Neural progenitor cell (in vitro differentiated cells): Measurements from ENCODE around the gene KLHL26. TPM values are rescaled to one million over a fixed set of nuclear protein-coding genes. Genes with fewer than 3 reads are reported as not detected.

Experiments
- DNase-seq: peaks from one replicate; pipeline ENCODE4 v3.0.0-alpha.2; 2016; ENCODE audit warnings: low spot score
- H2AFZ ChIP-seq: fragments of 200-600 bp; sonication (generic); replicated peaks from 2 replicates; pipeline ENCODE4 v1.6.1; 2016; ENCODE audit warnings: antibody characterized with exemption
- H3F3A ChIP-seq: fragments of 200-600 bp; sonication (generic); 2 replicates; pipeline ENCODE4 v1.6.1; 2016; ENCODE audit warnings: antibody characterized with exemption, low read depth
- H3K27ac ChIP-seq: fragments of 200-600 bp; sonication (generic); 2 replicates; pipeline ENCODE4 v1.5.1; 2016; ENCODE audit warnings: mild to moderate bottlenecking
- H3K27me3 ChIP-seq: fragments of 200-600 bp; sonication (generic); 2 replicates; pipeline ENCODE4 v1.6.1; 2016; ENCODE audit warnings: mild to moderate bottlenecking, moderate library complexity
- H3K36me3 ChIP-seq: fragments of 200-600 bp; sonication (generic); 2 replicates; pipeline ENCODE4 v1.5.1; 2016
- H3K4me1 ChIP-seq: fragments of 200-600 bp; sonication (generic); 2 replicates; pipeline ENCODE4 v1.6.1; 2016; ENCODE audit warnings: mixed run types
- H3K4me2 ChIP-seq: fragments of 200-600 bp; sonication (generic); 2 replicates; pipeline ENCODE4 v1.6.1; 2016
- H3K4me3 ChIP-seq: fragments of 200-600 bp; sonication (generic); 2 replicates; pipeline ENCODE4 v1.5.1; 2016
- H3K79me2 ChIP-seq: fragments of 200-600 bp; sonication (generic); 2 replicates; pipeline ENCODE4 v1.6.1; 2016; ENCODE audit warnings: low read depth
- H3K9ac ChIP-seq: fragments of 200-600 bp; sonication (generic); 2 replicates; pipeline ENCODE4 v1.6.1; 2016
- H3K9me3 ChIP-seq: fragments of 200-600 bp; sonication (generic); 2 replicates; pipeline ENCODE4 v1.5.1; 2016; ENCODE audit warnings: low read depth
- H4K20me1 ChIP-seq: fragments of 200-600 bp; sonication (generic); 2 replicates; pipeline ENCODE4 v1.6.1; 2016; ENCODE audit warnings: low read depth
- H3K27ac Mint-ChIP-seq: 3 replicates; pipeline ENCODE4 v1.8.0; 2021; ENCODE audit warnings: mixed read lengths
- H3K27me3 Mint-ChIP-seq: 2 replicates; pipeline ENCODE4 v1.8.0; 2022; ENCODE audit warnings: low read depth, mild to moderate bottlenecking, inconsistent platforms, moderate library complexity, mixed read lengths; ENCODE audit not compliant: insufficient read depth
- H3K36me3 Mint-ChIP-seq: 3 replicates; pipeline ENCODE4 v1.8.0; 2021; ENCODE audit warnings: mixed read lengths
- H3K4me1 Mint-ChIP-seq: 3 replicates; pipeline ENCODE4 v1.8.0; 2021; ENCODE audit warnings: mixed read lengths
- H3K4me3 Mint-ChIP-seq: 3 replicates; pipeline ENCODE4 v1.8.0; 2021; ENCODE audit warnings: mild to moderate bottlenecking, moderate library complexity, mixed read lengths
- H3K9me3 Mint-ChIP-seq: 3 replicates; pipeline ENCODE4 v1.8.0; 2020; ENCODE audit warnings: mixed read lengths
- EZH2 ChIP-seq: fragments of 200-600 bp; sonication (generic); IDR thresholded peaks from 2 replicates; pipeline ENCODE4 v1.6.1; 2017; ENCODE audit warnings: antibody characterized with exemption, mild to moderate bottlenecking, moderate library complexity
- EZH2phosphoT487 ChIP-seq: fragments of 200-600 bp; sonication (generic); IDR thresholded peaks from 2 replicates; pipeline ENCODE4 v1.6.1; 2017; ENCODE audit warnings: antibody characterized with exemption
- total RNA-seq: library from RNA; depleted of rRNA; stranded (reverse); fragments of >200 nt; gene quantifications from 2 replicates; pipeline ENCODE4 v1.2.3, GENCODE V29; 2015; ENCODE audit warnings: low replicate concordance
- TF ChIP-seq, protein P1 (sequence below): fragments of 200-600 bp; sonication (generic); IDR thresholded peaks from 2 replicates; pipeline ENCODE4 v1.5.1; 2017; ENCODE audit warnings: antibody characterized with exemption, mild to moderate bottlenecking

KLHL26 gene
- total RNA-seq, 1 donor from 2014 or later: 5.8 TPM

DNA sequence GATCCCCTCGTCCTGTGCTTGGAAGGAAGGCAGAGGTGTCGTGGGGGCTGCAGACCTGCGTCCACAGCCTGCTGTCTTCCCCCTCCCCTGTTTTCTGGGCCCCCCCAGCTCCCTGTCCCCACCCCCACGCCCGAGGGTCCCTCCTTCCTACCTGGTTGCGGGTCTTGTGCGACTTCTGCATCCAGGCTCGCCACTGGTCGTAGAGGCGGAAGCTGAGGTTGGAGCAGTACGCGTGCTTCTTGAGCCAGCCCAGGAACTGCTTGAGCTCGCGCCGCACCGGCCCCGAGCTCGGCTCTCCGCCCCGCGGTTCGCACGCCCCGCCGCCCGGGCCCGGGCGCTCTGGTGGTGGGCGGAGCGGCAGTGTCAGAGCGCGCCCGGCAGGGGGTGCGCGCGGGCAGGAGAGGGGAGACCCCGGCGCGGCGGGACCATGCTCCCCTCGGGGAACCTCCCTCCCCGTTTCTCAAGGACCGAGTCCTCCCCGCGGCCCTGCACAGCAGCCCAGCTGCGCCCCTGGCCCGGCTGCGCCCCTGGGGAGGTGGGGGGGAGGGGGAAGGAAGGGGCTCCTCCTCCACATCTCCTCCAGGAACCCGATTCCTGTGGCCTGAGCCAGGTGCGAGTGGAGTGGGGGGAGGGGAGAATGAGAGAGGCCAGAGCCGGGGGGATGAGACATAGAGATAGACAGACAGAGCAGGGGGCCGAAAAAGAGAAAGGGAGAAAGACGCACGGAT, 42.6 kb upstream of the KLHL26 start:
- H3K27me3 Mint-ChIP-seq: peaks cover 15% of the 10 kb centered on the region
- Histone ChIP-seq H4K20me1 (peaks cover 11% of the 10 kb centered on the region), H3K9me3 (no peaks in the 10 kb centered on the region), H3K27ac (no peak overlapping the region), H3K4me1 (peaks cover 27% of the 10 kb centered on the region), H3F3A (peaks cover 47% of the 10 kb centered on the region), H3K27me3 (peaks cover 51% of the 10 kb centered on the region), H3K79me2 (no peaks in the 10 kb centered on the region), H3K4me2 (peak overlapping the region; percentile 99), H3K9ac (no peak overlapping the region), H3K36me3 (no peaks in the 10 kb centered on the region), H3K4me3 (peak overlapping the region; percentile 55), H2AFZ (peak overlapping the region; percentile 76)
- peaks cover 3% of the 10 kb centered on the region for H3K9me3 Mint-ChIP-seq
- no peak overlapping the region for H3K27ac Mint-ChIP-seq
- TF ChIP-seq, protein P1, sequence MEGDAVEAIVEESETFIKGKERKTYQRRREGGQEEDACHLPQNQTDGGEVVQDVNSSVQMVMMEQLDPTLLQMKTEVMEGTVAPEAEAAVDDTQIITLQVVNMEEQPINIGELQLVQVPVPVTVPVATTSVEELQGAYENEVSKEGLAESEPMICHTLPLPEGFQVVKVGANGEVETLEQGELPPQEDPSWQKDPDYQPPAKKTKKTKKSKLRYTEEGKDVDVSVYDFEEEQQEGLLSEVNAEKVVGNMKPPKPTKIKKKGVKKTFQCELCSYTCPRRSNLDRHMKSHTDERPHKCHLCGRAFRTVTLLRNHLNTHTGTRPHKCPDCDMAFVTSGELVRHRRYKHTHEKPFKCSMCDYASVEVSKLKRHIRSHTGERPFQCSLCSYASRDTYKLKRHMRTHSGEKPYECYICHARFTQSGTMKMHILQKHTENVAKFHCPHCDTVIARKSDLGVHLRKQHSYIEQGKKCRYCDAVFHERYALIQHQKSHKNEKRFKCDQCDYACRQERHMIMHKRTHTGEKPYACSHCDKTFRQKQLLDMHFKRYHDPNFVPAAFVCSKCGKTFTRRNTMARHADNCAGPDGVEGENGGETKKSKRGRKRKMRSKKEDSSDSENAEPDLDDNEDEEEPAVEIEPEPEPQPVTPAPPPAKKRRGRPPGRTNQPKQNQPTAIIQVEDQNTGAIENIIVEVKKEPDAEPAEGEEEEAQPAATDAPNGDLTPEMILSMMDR: peak; percentile 87
- TF ChIP-seq EZH2 (no peak), EZH2phosphoT487 (peak; percentile 35)
- peak overlapping the region; percentile 81 for H3K4me3 Mint-ChIP-seq
- peaks cover 2% of the 10 kb centered on the region for H3K36me3 Mint-ChIP-seq
- H3K4me1 Mint-ChIP-seq: peaks cover 30% of the 10 kb centered on the region
- DNase-seq: peak; percentile 96

DNA sequence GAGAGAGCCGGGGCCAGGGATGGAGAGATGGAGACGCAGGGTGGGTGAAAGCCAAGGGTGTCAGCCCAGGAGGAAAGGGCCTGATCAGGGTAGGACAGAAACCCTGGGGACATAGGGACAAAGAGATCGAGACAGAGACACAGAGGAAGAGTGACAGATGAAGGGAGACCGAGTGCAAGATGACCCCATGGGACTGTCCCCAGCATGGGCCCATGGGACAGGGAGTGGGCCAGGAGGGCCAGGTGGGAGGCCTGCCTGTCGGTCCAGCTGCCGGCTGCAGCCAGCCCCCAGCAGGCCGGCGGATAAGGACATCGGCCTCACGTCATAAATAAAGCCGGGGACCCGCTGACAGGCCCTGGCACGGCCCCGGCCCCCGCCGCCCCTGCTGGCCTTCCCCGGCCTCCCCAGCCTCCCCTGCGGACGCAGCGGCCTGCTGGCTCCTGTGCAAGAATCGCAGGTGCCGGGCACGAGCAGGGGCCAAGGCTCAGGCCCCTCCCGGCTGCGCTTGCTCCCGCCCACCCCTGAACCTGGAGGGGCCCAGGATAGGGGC, 41.9 kb upstream of the KLHL26 start:
- Histone ChIP-seq H3F3A (peaks cover 40% of the 10 kb centered on the region), H3K27ac (no peak overlapping the region), H3K9ac (no peak overlapping the region), H3K4me3 (peak overlapping the region; percentile 55), H3K9me3 (no peaks in the 10 kb centered on the region), H4K20me1 (peaks cover 11% of the 10 kb centered on the region), H3K4me1 (peaks cover 27% of the 10 kb centered on the region), H3K36me3 (no peaks in the 10 kb centered on the region), H3K4me2 (peak overlapping the region; percentile 99), H3K27me3 (peaks cover 57% of the 10 kb centered on the region), H2AFZ (peak overlapping the region; percentile 76), H3K79me2 (no peaks in the 10 kb centered on the region)
- Mint-ChIP-seq H3K9me3 (peaks cover 3% of the 10 kb centered on the region), H3K36me3 (peaks cover 2% of the 10 kb centered on the region), H3K4me3 (peak overlapping the region; percentile 81), H3K4me1 (peaks cover 26% of the 10 kb centered on the region), H3K27me3 (peaks cover 16% of the 10 kb centered on the region), H3K27ac (peak overlapping the region; percentile 47)
- TF ChIP-seq EZH2phosphoT487 (no peak), EZH2 (no peak)
- TF ChIP-seq, protein P1: no peak
- peak; percentile 33 for DNase-seq

DNA sequence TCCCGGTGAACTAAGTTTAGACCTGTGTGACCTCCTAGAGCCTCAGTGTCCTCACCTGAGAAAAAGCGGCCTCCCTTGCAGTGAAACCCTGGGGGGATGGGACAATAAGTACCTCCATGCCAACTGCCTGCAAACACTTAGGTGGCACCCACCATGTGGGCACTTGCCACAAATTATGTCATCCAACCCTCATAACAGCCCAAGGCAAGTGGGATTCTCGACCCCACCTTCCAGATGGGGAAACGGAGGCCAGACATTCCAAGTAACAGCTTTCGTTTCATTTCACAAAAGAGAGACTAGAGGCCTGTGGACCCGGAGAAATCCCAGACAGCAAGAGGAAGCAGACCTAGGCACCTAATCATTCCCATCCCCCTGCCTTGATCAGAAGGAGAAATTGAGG, 41.4 kb upstream of the KLHL26 start:
- TF ChIP-seq EZH2phosphoT487 (no peak), EZH2 (no peak)
- TF ChIP-seq, protein P1: no peak
- peaks cover 63% of the 10 kb centered on the region for H3K27me3 ChIP-seq
- peaks cover 35% of the 10 kb centered on the region for H3F3A ChIP-seq
- peaks cover 11% of the 10 kb centered on the region for H4K20me1 ChIP-seq
- H3K79me2 ChIP-seq: no peaks in the 10 kb centered on the region
- no peaks in the 10 kb centered on the region for H3K36me3 ChIP-seq
- Mint-ChIP-seq H3K4me1 (peaks cover 23% of the 10 kb centered on the region), H3K27me3 (peaks cover 18% of the 10 kb centered on the region), H3K4me3 (peak overlapping the region; percentile 72), H3K36me3 (peaks cover 2% of the 10 kb centered on the region), H3K27ac (no peak overlapping the region), H3K9me3 (peaks cover under 1% of the 10 kb centered on the region)
- H3K27ac ChIP-seq: no peak overlapping the region
- no peaks in the 10 kb centered on the region for H3K9me3 ChIP-seq
- H2AFZ ChIP-seq: no peak overlapping the region
- no peak for DNase-seq
- H3K4me3 ChIP-seq: no peak overlapping the region
- H3K4me2 ChIP-seq: peak overlapping the region; percentile 99
- H3K4me1 ChIP-seq: peaks cover 27% of the 10 kb centered on the region
- H3K9ac ChIP-seq: no peak overlapping the region
